Smooth muscle cell (in vitro differentiated cells): ENCODE measurements around the gene ZMPSTE24. TPM values are rescaled to one million over a fixed set of nuclear protein-coding genes. Genes with fewer than 3 reads are reported as not detected.

ENCODE experiments used
- DNase-seq: peaks from one replicate; lab custom pipeline; 2025; ENCODE audit not compliant: unreplicated experiment; lab: John Stamatoyannopoulos, UW
- H2AFZ ChIP-seq: fragments of 200-600 bp; sonication (generic); 2 replicates; pipeline ENCODE4 v1.6.0; 2016; ENCODE audit warnings: antibody characterized with exemption, low read depth, mild to moderate bottlenecking
- H3F3A ChIP-seq: fragments of 200-600 bp; sonication (generic); 2 replicates; pipeline ENCODE4 v1.6.0; 2017; ENCODE audit warnings: antibody characterized with exemption, low read depth
- H3K27ac ChIP-seq: fragments of 200-600 bp; sonication (generic); 2 replicates; pipeline ENCODE4 v1.5.1; 2016; ENCODE audit warnings: low read depth, mild to moderate bottlenecking
- H3K27me3 ChIP-seq: fragments of 200-600 bp; sonication (generic); 2 replicates; pipeline ENCODE4 v1.6.1; 2016; ENCODE audit warnings: low read depth, mild to moderate bottlenecking
- H3K36me3 ChIP-seq: fragments of 200-600 bp; sonication (generic); 2 replicates; pipeline ENCODE4 v1.5.1; 2016; ENCODE audit warnings: low read depth
- H3K4me1 ChIP-seq: fragments of 200-600 bp; sonication (generic); 2 replicates; pipeline ENCODE4 v1.5.1; 2016; ENCODE audit warnings: low read depth
- H3K4me2 ChIP-seq: fragments of 200-600 bp; sonication (generic); 2 replicates; pipeline ENCODE4 v1.6.0; 2016; ENCODE audit warnings: mild to moderate bottlenecking
- H3K4me3 ChIP-seq: fragments of 200-600 bp; sonication (generic); 2 replicates; pipeline ENCODE4 v1.5.1; 2016; ENCODE audit warnings: mild to moderate bottlenecking
- H3K79me2 ChIP-seq: fragments of 200-600 bp; sonication (generic); 2 replicates; pipeline ENCODE4 v1.6.0; 2016; ENCODE audit warnings: low read depth, mild to moderate bottlenecking
- H3K9ac ChIP-seq: fragments of 200-600 bp; sonication (generic); 2 replicates; pipeline ENCODE4 v1.6.0; 2016; ENCODE audit warnings: low read depth
- H3K9me3 ChIP-seq: fragments of 200-600 bp; sonication (generic); replicated peaks from 2 replicates; pipeline ENCODE4 v1.5.1; 2016; ENCODE audit warnings: low read depth
- H4K20me1 ChIP-seq: fragments of 200-600 bp; sonication (generic); 2 replicates; pipeline ENCODE4 v1.6.0; 2016; ENCODE audit warnings: low read depth
- WGBS: methylation state at CpG from one replicate; pipeline ENCODE4 v1.1.7; 2016; ENCODE audit warnings: low lambda C conversion rate; 5-methylcytosine and 5-hydroxymethylcytosine counted together
- polyA plus RNA-seq: library from polyadenylated mRNA; unstranded; fragments of >200 nt; fragmentation: Nextera tagmentation; extraction: Ambion mirVana; gene quantifications from 2 replicates; pipeline ENCODE4 v1.2.1, GENCODE V29; 2016
- total RNA-seq: library from RNA; depleted of rRNA; stranded (reverse); fragments of >200 nt; gene quantifications from 2 replicates; pipeline ENCODE4 v1.2.3, GENCODE V29; 2014
- TF ChIP-seq, protein P1 (sequence below): fragments of 200-600 bp; sonication (generic); IDR thresholded peaks from 2 replicates; pipeline ENCODE4 v1.5.1; 2017; ENCODE audit warnings: borderline replicate concordance, mild to moderate bottlenecking, antibody characterized with exemption; ENCODE audit not compliant: insufficient read depth, poor library complexity, severe bottlenecking

ZMPSTE24 gene
- total and polyA plus RNA-seq, 2 experiments from 2014 or later: 28.8 to 48.9 TPM

DNA sequence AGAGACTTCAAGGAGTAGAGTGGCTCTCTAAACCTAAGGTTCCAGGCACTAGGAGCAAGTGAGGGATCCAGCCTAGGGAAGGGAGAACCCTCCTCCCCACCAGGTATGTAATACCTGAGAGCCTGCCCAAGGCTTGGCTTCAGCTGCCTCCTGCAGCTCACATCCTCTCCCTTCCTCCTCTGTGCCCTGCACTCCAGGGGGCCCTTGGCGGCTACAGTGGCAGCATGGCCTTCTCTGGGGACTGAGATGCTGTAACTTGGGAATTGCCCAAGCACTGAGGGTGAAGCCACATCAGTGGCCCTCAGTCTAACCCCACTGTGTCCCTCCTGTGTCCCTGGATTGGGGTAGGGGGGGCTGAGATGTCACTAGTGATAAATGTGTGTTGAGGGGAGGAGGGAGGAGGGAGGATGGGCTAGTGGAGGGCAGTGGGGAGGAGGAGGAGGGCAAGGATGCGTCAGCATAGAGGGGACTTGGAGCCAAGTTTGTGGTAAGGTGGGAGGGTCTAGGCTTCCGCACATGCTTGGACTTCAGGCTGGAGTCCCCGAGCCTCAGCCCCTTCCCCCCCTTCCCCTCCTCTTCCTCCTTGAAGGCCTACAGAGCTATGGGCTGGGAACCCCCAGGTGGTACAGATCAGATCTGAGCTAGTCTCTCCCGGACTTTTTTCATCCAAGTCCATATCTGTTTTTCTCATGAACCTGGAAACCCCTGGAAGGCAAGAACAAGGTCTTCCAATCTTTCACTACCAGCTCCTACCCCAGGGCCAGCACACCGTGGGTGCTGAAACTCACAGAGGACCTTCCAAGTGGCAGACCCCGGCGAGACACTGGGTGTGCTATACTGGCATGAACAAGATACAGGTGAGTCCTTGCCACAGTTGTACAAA, 41.6 kb downstream of the ZMPSTE24 start:
- DNase-seq: no peak
- TF ChIP-seq, protein P1, sequence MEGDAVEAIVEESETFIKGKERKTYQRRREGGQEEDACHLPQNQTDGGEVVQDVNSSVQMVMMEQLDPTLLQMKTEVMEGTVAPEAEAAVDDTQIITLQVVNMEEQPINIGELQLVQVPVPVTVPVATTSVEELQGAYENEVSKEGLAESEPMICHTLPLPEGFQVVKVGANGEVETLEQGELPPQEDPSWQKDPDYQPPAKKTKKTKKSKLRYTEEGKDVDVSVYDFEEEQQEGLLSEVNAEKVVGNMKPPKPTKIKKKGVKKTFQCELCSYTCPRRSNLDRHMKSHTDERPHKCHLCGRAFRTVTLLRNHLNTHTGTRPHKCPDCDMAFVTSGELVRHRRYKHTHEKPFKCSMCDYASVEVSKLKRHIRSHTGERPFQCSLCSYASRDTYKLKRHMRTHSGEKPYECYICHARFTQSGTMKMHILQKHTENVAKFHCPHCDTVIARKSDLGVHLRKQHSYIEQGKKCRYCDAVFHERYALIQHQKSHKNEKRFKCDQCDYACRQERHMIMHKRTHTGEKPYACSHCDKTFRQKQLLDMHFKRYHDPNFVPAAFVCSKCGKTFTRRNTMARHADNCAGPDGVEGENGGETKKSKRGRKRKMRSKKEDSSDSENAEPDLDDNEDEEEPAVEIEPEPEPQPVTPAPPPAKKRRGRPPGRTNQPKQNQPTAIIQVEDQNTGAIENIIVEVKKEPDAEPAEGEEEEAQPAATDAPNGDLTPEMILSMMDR: no peak

DNA sequence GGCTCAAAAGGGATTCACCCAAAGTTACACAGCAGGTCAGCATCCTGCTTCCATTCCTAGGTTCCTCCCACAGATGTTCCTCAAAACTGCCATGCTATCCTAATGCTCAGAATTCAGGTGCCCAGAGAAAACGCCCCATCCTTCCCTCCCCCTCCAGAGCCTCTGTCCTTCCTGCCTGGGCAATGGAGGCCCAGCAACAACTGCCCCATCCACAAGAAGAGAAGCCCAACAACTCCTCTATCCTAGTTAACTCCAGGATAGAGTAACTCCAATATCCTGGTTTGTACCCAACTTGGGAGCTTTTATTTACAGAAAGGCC, 42.2 kb downstream of the ZMPSTE24 start:
- H2AFZ ChIP-seq: no peak overlapping the region
- H3F3A ChIP-seq: no peaks in the 10 kb centered on the region

More for the DNA sequence above, 41.6 kb downstream of the ZMPSTE24 start:
- no peak overlapping the region for H3K27ac ChIP-seq
- no peaks in the 10 kb centered on the region for H3K27me3 ChIP-seq
- H3K79me2 ChIP-seq: no peaks in the 10 kb centered on the region
- no peak overlapping the region for H2AFZ ChIP-seq
- H3K4me1 ChIP-seq: no peaks in the 10 kb centered on the region
- H3K4me3 ChIP-seq: no peak overlapping the region
- H3F3A ChIP-seq: no peaks in the 10 kb centered on the region
- no peaks in the 10 kb centered on the region for H3K36me3 ChIP-seq
- WGBS: 91% methylated on average over 4 of the region's 8 CpGs
- H3K9ac ChIP-seq: no peak overlapping the region
- no peak overlapping the region for H3K4me2 ChIP-seq
- H3K9me3 ChIP-seq: no peaks in the 10 kb centered on the region
- no peaks in the 10 kb centered on the region for H4K20me1 ChIP-seq

DNA sequence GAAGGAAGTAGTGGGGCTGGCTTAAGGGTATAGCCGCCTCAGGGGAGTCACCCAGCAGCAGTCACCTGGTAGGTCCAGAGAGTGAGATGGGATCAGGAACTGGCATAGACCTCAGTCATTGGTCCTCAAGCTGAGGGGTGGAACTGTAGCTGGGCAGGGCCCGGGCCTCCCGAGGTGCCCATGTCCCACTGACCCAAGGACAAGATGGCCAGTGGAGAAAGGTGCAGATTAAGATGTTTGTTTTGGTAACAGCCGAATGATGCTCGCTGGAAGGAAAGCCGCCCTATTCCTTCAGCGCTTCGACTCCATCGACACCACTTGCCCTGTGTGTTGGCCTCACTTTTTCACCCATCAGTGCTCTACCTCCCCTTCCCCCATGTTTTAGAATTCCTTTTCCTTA, 42.6 kb downstream of the ZMPSTE24 start:
- H3K9ac ChIP-seq: no peak overlapping the region
- H3K36me3 ChIP-seq: no peaks in the 10 kb centered on the region
- no peak overlapping the region for H2AFZ ChIP-seq
- H3K4me3 ChIP-seq: no peak overlapping the region
- H3K4me2 ChIP-seq: no peak overlapping the region
- no peaks in the 10 kb centered on the region for H3F3A ChIP-seq
- no peaks in the 10 kb centered on the region for H4K20me1 ChIP-seq
- H3K9me3 ChIP-seq: no peaks in the 10 kb centered on the region
- H3K27ac ChIP-seq: no peak overlapping the region
- no peaks in the 10 kb centered on the region for H3K79me2 ChIP-seq
- no peaks in the 10 kb centered on the region for H3K4me1 ChIP-seq
- no peaks in the 10 kb centered on the region for H3K27me3 ChIP-seq
- 97% methylated on average over 9 of the region's 9 CpGs for WGBS
- TF ChIP-seq, protein P1: no peak
- no peak for DNase-seq

More for the DNA sequence above, 42.2 kb downstream of the ZMPSTE24 start:
- Histone ChIP-seq H3K4me2 (no peak overlapping the region), H3K9ac (no peak overlapping the region), H4K20me1 (no peaks in the 10 kb centered on the region), H3K9me3 (no peaks in the 10 kb centered on the region), H3K4me3 (no peak overlapping the region), H3K79me2 (no peaks in the 10 kb centered on the region), H3K27me3 (no peaks in the 10 kb centered on the region), H3K4me1 (no peaks in the 10 kb centered on the region), H3K36me3 (no peaks in the 10 kb centered on the region), H3K27ac (no peak overlapping the region)
- 100% methylated on average over 1 of the region's 1 CpG for WGBS
- DNase-seq: no peak
- TF ChIP-seq, protein P1: no peak

DNA sequence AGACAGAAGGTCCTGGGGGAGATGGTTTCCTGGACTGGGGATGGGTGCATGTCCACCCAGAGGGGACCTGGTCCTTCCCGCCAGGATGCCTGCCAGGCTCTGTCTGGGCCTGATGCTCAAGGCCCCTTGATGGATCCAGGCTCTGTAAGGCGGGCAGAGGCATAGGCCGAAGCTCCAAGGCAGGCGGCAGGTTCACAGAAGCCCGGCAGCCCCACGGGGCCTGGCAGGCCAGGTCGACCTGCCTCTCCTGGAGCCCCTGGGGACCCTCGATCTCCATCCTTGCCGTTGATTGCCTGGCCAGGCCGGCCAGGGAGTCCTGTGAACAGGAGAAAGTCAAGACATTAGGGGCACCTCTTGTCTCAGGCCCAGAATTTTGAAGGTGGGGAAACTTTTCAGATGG, 43.0 kb downstream of the ZMPSTE24 start:
- Histone ChIP-seq H3K36me3 (no peaks in the 10 kb centered on the region), H3K4me1 (no peaks in the 10 kb centered on the region), H4K20me1 (no peaks in the 10 kb centered on the region), H3K27me3 (no peaks in the 10 kb centered on the region), H3K9ac (no peak overlapping the region), H3K4me3 (no peak overlapping the region), H3F3A (no peaks in the 10 kb centered on the region), H3K4me2 (no peak overlapping the region), H3K9me3 (no peaks in the 10 kb centered on the region), H3K79me2 (no peaks in the 10 kb centered on the region), H3K27ac (no peak overlapping the region), H2AFZ (no peak overlapping the region)
- no peak for DNase-seq
- WGBS: 93% methylated on average over 10 of the region's 10 CpGs
- TF ChIP-seq, protein P1: no peak
